Activated CD8-positive, alpha-beta T cell treated with anti-CD3 and anti-CD28 coated beads for 36 hours (primary cell): ENCODE results near the gene MYH2. TPM values are rescaled to one million over a fixed set of nuclear protein-coding genes. Genes with fewer than 3 reads are reported as not detected.

Source experiments
- ATAC-seq: fragments of 200-7000 bp; cut with Tn5 transposase; one replicate; pipeline ENCODE4 v1.10.0; 2021; ENCODE audit warnings: mild to moderate bottlenecking, moderate library complexity
- CTCF ChIA-PET: fragments of 350-600 bp; sonication (Branson Sonifier 250); formaldehyde crosslinking; loops from one replicate; lab custom pipeline; 2021; ENCODE audit warnings: antibody characterized with exemption; lab: Charles Lee
- POLR2A ChIA-PET: fragments of 350-600 bp; sonication (Branson Sonifier 250); formaldehyde crosslinking; loops from one replicate; lab custom pipeline; 2021; ENCODE audit warnings: antibody characterized with exemption; lab: Charles Lee
- DNase-seq: peaks from one replicate; pipeline ENCODE4 v3.0.0-alpha.2; 2020
- H3K27ac Mint-ChIP-seq: one replicate; pipeline ENCODE4 v1.8.0; 2021; ENCODE audit warnings: mild to moderate bottlenecking, mixed read lengths
- H3K27me3 Mint-ChIP-seq: one replicate; pipeline ENCODE4 v1.8.0; 2021; ENCODE audit warnings: mixed read lengths
- H3K36me3 Mint-ChIP-seq: one replicate; pipeline ENCODE4 v1.8.0; 2021; ENCODE audit warnings: low read depth, mixed read lengths
- H3K4me1 Mint-ChIP-seq: one replicate; pipeline ENCODE4 v1.8.0; 2021; ENCODE audit warnings: low read depth, mixed read lengths
- H3K4me3 Mint-ChIP-seq: one replicate; pipeline ENCODE4 v1.8.0; 2021; ENCODE audit warnings: mild to moderate bottlenecking, moderate library complexity, mixed read lengths
- H3K9me3 Mint-ChIP-seq: one replicate; pipeline ENCODE4 v1.8.0; 2021; ENCODE audit warnings: mixed read lengths
- CTCF ChIP-seq: fragments of 200-600 bp; IDR thresholded peaks from one replicate; pipeline ENCODE4 v1.8.0; 2022; ENCODE audit warnings: antibody characterized with exemption, mild to moderate bottlenecking
- intact Hi-C: fragments of 100-400 bp; cut with micrococcal nuclease; formaldehyde crosslinking; loops from one replicate; pipeline ENCODE4 v1.10.0; 2022
- total RNA-seq, 2 experiments: library from RNA; stranded (reverse); gene quantifications; one replicate each; pipeline ENCODE4 v1.2.3, GENCODE V29; 2021

MYH2 gene
- total RNA-seq, 2 experiments from 2014 or later, result not detected

GRCh38 chr17:10518271-10519037, 31.0 kb downstream of the MYH2 start, which contains the start of gene MYH1:
TSS of gene MYH1 (minus strand) at chr17:10518542. CDS start at chr17:10516642, 1,900 bp downstream.
- Mint-ChIP-seq H3K27ac (no peak within 1 kb of the TSS), H3K9me3 (no peaks in the 10 kb centered on the region), H3K4me3 (no peak within 1 kb of the TSS), H3K4me1 (no peaks in the 10 kb centered on the region), H3K36me3 (no peaks in the 10 kb centered on the region), H3K27me3 (peaks cover 12% of the 10 kb centered on the region)
- intact Hi-C loops, result no loop called here
- CTCF ChIA-PET, result no interaction called here
- no peak for TF ChIP-seq CTCF
- DNase-seq (no peak), ATAC-seq (no peak)
- POLR2A ChIA-PET, result no interaction called here

- no peak overlapping the region for H3K4me3 Mint-ChIP-seq
- ChIA-PET POLR2A (no interaction called here), CTCF (no interaction called here)
- H3K4me1 Mint-ChIP-seq, result no peaks in the 10 kb centered on the region
- H3K27ac Mint-ChIP-seq, result no peak overlapping the region
- H3K9me3 Mint-ChIP-seq, result no peaks in the 10 kb centered on the region
- intact Hi-C loops, result no loop called here
- TF ChIP-seq CTCF, result no peak
- ATAC-seq (no peak), DNase-seq (no peak)
- no peaks in the 10 kb centered on the region for H3K36me3 Mint-ChIP-seq
- H3K27me3 Mint-ChIP-seq, result peaks cover 5% of the 10 kb centered on the region
Measured at GRCh38 chr17:10516638-10517037, 32.8 kb downstream of the MYH2 start.

GRCh38 chr17:10516065-10516464, 33.4 kb downstream of the MYH2 start:
- Mint-ChIP-seq H3K4me1 (no peaks in the 10 kb centered on the region), H3K27ac (no peak overlapping the region), H3K9me3 (no peaks in the 10 kb centered on the region), H3K27me3 (peaks cover 4% of the 10 kb centered on the region), H3K36me3 (no peaks in the 10 kb centered on the region), H3K4me3 (no peak overlapping the region)
- ATAC-seq (no peak), DNase-seq (no peak)
- no peak for TF ChIP-seq CTCF
- intact Hi-C loops, result no loop called here
- POLR2A ChIA-PET, result no interaction called here
- CTCF ChIA-PET, result no interaction called here

- POLR2A ChIA-PET, result no interaction called here
- CTCF ChIA-PET, result interaction anchor here (1.4 kb wide), 1 partner anchor 9 kb away, joined by 3 read pairs; no protein-coding TSS in a partner anchor
Measured at GRCh38 chr17:10513299-10514067, 36.0 kb downstream of the MYH2 start.

More at GRCh38 chr17:10513299-10514067, 36.0 kb downstream of the MYH2 start:
- no peaks in the 10 kb centered on the region for H3K36me3 Mint-ChIP-seq
- TF ChIP-seq CTCF, result no peak
- H3K4me1 Mint-ChIP-seq, result no peaks in the 10 kb centered on the region
- no peak overlapping the region for H3K4me3 Mint-ChIP-seq
- intact Hi-C loops, result no loop called here
- DNase-seq (no peak), ATAC-seq (no peak)
- no peaks in the 10 kb centered on the region for H3K9me3 Mint-ChIP-seq
- H3K27me3 Mint-ChIP-seq, result peaks cover 2% of the 10 kb centered on the region
- H3K27ac Mint-ChIP-seq, result no peak overlapping the region
